Testis (tissue), 3 donors: ENCODE data around the gene FAM107A. TPM values are rescaled to one million over a fixed set of nuclear protein-coding genes. Genes with fewer than 3 reads are reported as not detected.

Source experiments
- DNase-seq: peaks from one replicate; pipeline ENCODE4 v3.0.0-alpha.2; 2019
- H3K27ac ChIP-seq, 2 donors: fragments of 200-600 bp; sonication (generic); one replicate each; pipeline ENCODE4 v1.5.1; 2019
- H3K27me3 ChIP-seq: fragments of 200-600 bp; sonication (generic); one replicate; pipeline ENCODE4 v1.5.1; 2019
- H3K36me3 ChIP-seq: fragments of 200-600 bp; sonication (generic); one replicate; pipeline ENCODE4 v1.5.1; 2017; ENCODE audit warnings: low read depth; ENCODE audit errors: missing control alignments
- H3K4me1 ChIP-seq: fragments of 200-600 bp; sonication (generic); one replicate; pipeline ENCODE4 v1.5.1; 2019
- H3K4me3 ChIP-seq, 2 donors: fragments of 200-600 bp; sonication (generic); one replicate each; pipeline ENCODE4 v1.5.1; 2017 to 2019
- H3K9me3 ChIP-seq: fragments of 200-600 bp; sonication (generic); one replicate; pipeline ENCODE4 v1.5.1; 2017
- POLR2A ChIP-seq: fragments of 450-650 bp; IDR thresholded peaks from one replicate; pipeline ENCODE4 v1.6.1; 2017; ENCODE audit warnings: antibody characterized with exemption, mild to moderate bottlenecking, moderate library complexity
- WGBS, 2 donors: methylation state at CpG; one replicate each; pipeline ENCODE4 v1.1.5; 2018; 5-methylcytosine and 5-hydroxymethylcytosine counted together
- intact Hi-C: fragments of 100-400 bp; cut with DNase I; formaldehyde crosslinking; loops from one replicate; pipeline ENCODE4 v1.15.1; 2023; ENCODE audit warnings: low total_unique reads
- polyA plus RNA-seq: library from polyadenylated mRNA; stranded (reverse); fragments of 350-450 nt; fragmentation: Illumina TruSeq; extraction: RNeasy Lipid Tissue Mini Kit (QIAGEN cat#74804); gene quantifications from one replicate; pipeline ENCODE4 v1.2.3, GENCODE V29; 2014; ENCODE audit warnings: low read depth, low replicate concordance; ENCODE audit not compliant: insufficient read depth
- total RNA-seq, 2 donors: library from RNA; depleted of rRNA; stranded (reverse); fragments of >200 nt; gene quantifications; one replicate each; pipeline ENCODE4 v1.2.3, GENCODE V29; 2016
- TF ChIP-seq, protein P1 (sequence below), 3 experiments: fragments of 450-650 bp in 2 of 3; fragments of 200-600 bp in 1 of 3; sonication (generic) in 1 of 3; IDR thresholded peaks; one replicate each; pipeline ENCODE4 v1.5.1; 2016 to 2019; ENCODE audit warnings: antibody characterized with exemption in 3 of 3, mild to moderate bottlenecking in 2 of 3, moderate library complexity in 1 of 3

FAM107A gene
- total and polyA plus RNA-seq, 3 donors from 2014 or later, result 7.8 to 17.8 (median 14.8) TPM

DNA sequence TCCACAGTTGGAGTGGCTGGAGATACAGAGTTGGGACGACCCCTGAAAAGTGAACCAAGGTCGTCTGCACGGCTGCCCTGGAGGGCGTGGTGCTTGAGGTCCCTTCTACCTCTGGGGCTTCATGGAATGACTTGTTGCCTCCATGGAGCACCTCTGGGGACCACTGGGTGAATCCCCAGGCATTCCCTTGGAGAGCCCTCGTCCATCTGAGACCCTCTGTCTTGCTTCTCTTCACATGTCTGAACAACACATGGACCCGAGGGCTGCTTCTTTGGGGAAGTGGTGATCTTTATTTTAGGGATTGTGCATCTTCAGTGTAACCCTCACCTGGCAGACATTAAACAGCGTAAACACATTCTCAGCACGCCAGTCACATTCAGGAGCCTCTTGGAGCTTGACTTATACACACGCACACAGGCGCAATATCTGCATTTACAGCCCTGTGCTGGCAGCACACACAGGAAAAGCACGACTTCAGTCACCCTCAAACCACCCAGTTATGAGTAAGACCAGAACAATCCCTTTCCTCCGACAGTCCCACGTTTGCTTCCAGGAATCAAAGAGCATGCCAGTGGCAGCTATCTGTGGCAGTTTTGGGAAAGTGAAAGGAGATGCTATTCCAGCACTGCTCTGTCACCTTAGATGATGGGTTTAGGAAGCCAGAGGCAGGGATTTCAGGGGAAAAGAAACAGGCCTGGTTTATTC, 12.6 kb downstream of the FAM107A start:
- DNase-seq, result no peak
- Histone ChIP-seq H3K27ac (no peak overlapping the region), H3K9me3 (no peaks in the 10 kb centered on the region), H3K36me3 (no peaks in the 10 kb centered on the region), H3K4me1 (no peaks in the 10 kb centered on the region), H3K4me3 (no peak overlapping the region), H3K27me3 (no peaks in the 10 kb centered on the region)
- no peak for TF ChIP-seq POLR2A
- TF ChIP-seq, protein P1, sequence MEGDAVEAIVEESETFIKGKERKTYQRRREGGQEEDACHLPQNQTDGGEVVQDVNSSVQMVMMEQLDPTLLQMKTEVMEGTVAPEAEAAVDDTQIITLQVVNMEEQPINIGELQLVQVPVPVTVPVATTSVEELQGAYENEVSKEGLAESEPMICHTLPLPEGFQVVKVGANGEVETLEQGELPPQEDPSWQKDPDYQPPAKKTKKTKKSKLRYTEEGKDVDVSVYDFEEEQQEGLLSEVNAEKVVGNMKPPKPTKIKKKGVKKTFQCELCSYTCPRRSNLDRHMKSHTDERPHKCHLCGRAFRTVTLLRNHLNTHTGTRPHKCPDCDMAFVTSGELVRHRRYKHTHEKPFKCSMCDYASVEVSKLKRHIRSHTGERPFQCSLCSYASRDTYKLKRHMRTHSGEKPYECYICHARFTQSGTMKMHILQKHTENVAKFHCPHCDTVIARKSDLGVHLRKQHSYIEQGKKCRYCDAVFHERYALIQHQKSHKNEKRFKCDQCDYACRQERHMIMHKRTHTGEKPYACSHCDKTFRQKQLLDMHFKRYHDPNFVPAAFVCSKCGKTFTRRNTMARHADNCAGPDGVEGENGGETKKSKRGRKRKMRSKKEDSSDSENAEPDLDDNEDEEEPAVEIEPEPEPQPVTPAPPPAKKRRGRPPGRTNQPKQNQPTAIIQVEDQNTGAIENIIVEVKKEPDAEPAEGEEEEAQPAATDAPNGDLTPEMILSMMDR (IDR thresholded peaks at IDR 0.05), result no peak
- 82% methylated on average over 6 to 13 of the region's 13 CpGs for WGBS, 2 donors
- intact Hi-C loops, result no loop called here

DNA sequence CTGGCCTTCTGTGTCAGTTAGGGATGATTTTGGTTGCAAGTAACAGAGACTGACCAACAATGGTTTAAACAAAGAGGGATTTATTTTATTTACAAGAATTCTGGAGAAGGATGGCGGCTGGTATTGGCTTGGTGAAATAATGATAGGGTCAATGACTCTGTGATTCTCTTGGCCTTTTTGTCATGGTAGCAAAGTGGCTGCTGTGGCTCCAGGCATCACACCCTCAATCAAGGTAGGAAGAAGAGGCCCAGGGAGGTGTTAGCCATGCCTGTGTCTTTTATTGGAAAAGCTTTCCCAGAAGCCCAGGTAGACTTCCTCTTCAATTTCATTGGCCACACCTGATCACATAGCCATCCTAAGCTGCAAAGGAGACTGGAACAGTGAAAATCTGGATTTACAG, 13.1 kb downstream of the FAM107A start:
- DNase-seq, result no peak
- no peaks in the 10 kb centered on the region for H3K4me1 ChIP-seq
- H3K9me3 ChIP-seq, result no peaks in the 10 kb centered on the region
- TF ChIP-seq POLR2A, result no peak
- TF ChIP-seq, protein P1 (IDR thresholded peaks at IDR 0.05), result no peak
- H3K27me3 ChIP-seq, result no peaks in the 10 kb centered on the region
- no peak overlapping the region for H3K4me3 ChIP-seq
- H3K36me3 ChIP-seq, result no peaks in the 10 kb centered on the region
- no peak overlapping the region for H3K27ac ChIP-seq
- intact Hi-C loops, result no loop called here
- 97 to 100% methylated on average over 1 of the region's 1 CpG for WGBS, 2 donors

DNA sequence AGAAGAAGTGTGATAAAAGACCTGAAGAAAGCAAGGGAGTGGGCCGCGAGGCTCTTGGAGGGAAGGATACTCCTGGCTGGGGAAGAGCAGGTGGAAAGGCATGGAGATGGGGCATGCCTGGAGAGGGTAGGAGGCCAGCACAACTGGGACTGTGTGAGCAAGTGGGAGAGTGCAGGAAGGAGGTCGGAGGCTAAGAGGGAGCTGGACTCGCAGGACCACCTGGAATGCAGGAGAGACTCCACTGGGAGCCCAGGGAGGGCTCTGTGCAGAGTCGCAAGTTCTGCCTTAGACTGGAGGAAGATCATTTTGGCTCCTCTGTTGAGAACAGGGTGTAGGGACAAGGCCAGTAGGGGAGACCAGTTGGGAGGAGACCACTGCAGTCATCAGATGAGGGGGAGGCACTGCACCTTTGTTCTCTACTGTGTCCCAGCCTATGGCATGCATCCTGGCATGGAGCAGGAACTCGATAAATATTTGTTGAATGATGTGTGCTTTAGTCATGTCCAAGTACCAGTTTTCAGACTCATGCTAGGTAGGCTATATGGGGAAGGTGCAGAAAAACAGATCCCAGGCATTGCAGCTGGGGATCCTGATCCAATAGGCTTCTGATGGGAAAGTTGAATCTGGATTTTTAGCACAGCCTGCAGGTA, 13.7 kb downstream of the FAM107A start:
- WGBS, 2 donors, result 87 to 89% methylated on average over 6 of the region's 6 CpGs
- intact Hi-C loops, result no loop called here

DNA sequence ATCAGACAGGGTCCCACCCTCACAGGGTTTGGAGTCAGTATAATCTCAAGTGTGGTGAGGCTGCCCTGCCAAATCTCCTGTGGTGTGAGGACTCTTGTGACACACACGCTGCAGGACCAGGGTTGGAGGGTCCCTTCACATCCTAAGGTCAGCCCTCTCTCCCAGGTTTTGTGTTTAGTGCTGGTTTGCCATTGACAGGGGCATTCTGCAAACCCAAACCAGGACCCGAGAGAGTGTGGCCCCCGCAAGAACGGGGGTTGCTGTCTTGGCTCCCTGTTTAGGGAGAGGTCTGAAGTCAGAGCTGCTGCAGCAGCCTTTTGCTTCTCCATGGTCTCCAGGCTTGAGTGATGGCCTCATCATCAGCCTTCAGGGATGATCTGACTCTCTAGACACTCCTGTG, 14.7 kb downstream of the FAM107A start:
- Histone ChIP-seq H3K9me3 (no peaks in the 10 kb centered on the region), H3K36me3 (no peaks in the 10 kb centered on the region), H3K27ac (no peak overlapping the region), H3K4me3 (no peak overlapping the region), H3K27me3 (no peaks in the 10 kb centered on the region), H3K4me1 (no peaks in the 10 kb centered on the region)
- TF ChIP-seq, protein P1 (IDR thresholded peaks at IDR 0.05), result no peak
- TF ChIP-seq POLR2A, result no peak
- 83 to 90% methylated on average over 2 to 4 of the region's 4 CpGs for WGBS, 2 donors
- no peak for DNase-seq
- intact Hi-C loops, result no loop called here

More for the DNA sequence above, 13.7 kb downstream of the FAM107A start:
- H3K27ac ChIP-seq, result no peak overlapping the region
- H3K4me3 ChIP-seq, result no peak overlapping the region
- no peaks in the 10 kb centered on the region for H3K9me3 ChIP-seq
- no peaks in the 10 kb centered on the region for H3K27me3 ChIP-seq
- no peaks in the 10 kb centered on the region for H3K36me3 ChIP-seq
- DNase-seq, result no peak
- TF ChIP-seq, protein P1 (IDR thresholded peaks at IDR 0.05), result no peak
- TF ChIP-seq POLR2A, result no peak
- no peaks in the 10 kb centered on the region for H3K4me1 ChIP-seq
